CD4-positive, alpha-beta memory T cell (primary cell): ENCODE measurements around the gene G6PD. TPM values are rescaled to one million over a fixed set of nuclear protein-coding genes. Genes with fewer than 3 reads are reported as not detected.
"Not testable (repeated sequence)": the region's sequence is repeated elsewhere in the genome, so short reads cannot be mapped to it uniquely, and the experiment has no call there.

ENCODE experiments used
- CTCF ChIA-PET: fragments of 350-600 bp; sonication (Branson Sonifier 250); formaldehyde crosslinking; loops from one replicate; lab custom pipeline; 2021; ENCODE audit warnings: inconsistent platforms; ENCODE audit not compliant: partially characterized antibody; lab: Charles Lee
- POLR2A ChIA-PET: fragments of 350-600 bp; sonication (Branson Sonifier 250); formaldehyde crosslinking; loops from one replicate; lab custom pipeline; 2021; ENCODE audit not compliant: partially characterized antibody; lab: Charles Lee
- DNase-seq, 5 donors: peaks; one replicate each; pipeline versions ENCODE4 v3.0.0 to v3.0.0-alpha.2; 2020 to 2022; ENCODE audit warnings: mixed read lengths in 1 of 5
- H3K27ac ChIP-seq: one replicate; pipeline ENCODE4 v1.7.0; 2013; ENCODE audit warnings: low read depth, low read length
- H3K27me3 ChIP-seq: 2 replicates; pipeline ENCODE4 v1.7.0; 2013; ENCODE audit warnings: mild to moderate bottlenecking, low read length, moderate library complexity; ENCODE audit not compliant: insufficient read depth
- H3K36me3 ChIP-seq: 2 replicates; pipeline ENCODE4 v1.7.0; 2013; ENCODE audit warnings: mild to moderate bottlenecking, low read length, moderate library complexity; ENCODE audit not compliant: insufficient read depth
- H3K4me1 ChIP-seq: 2 replicates; pipeline ENCODE4 v1.7.0; 2013; ENCODE audit warnings: mild to moderate bottlenecking, low read length, moderate library complexity; ENCODE audit not compliant: insufficient read depth
- H3K4me3 ChIP-seq, 2 donors: one replicate each; pipeline ENCODE4 v1.7.0; 2013; ENCODE audit warnings: low read length in 2 of 2, mild to moderate bottlenecking in 1 of 2
- H3K9me3 ChIP-seq, 2 donors: one replicate each; pipeline ENCODE4 v1.7.0; 2013; ENCODE audit warnings: low read length in 2 of 2, control low read depth in 1 of 2; ENCODE audit not compliant: control insufficient read depth in 1 of 2
- H3K27ac Mint-ChIP-seq, 7 donors: one replicate each; pipeline ENCODE4 v1.8.0; 2020 to 2021; ENCODE audit warnings: mixed read lengths in 7 of 7, mild to moderate bottlenecking in 6 of 7, inconsistent platforms in 3 of 7, moderate library complexity in 3 of 7
- H3K27me3 Mint-ChIP-seq, 2 donors: one replicate each; pipeline ENCODE4 v1.8.0; 2020 to 2021; ENCODE audit warnings: mixed read lengths in 2 of 2
- H3K36me3 Mint-ChIP-seq, 2 donors: one replicate each; pipeline ENCODE4 v1.8.0; 2020 to 2021; ENCODE audit warnings: mixed read lengths in 2 of 2, inconsistent platforms in 1 of 2, mild to moderate bottlenecking in 1 of 2
- H3K4me1 Mint-ChIP-seq, 4 donors: one replicate each; pipeline ENCODE4 v1.8.0; 2020 to 2021; ENCODE audit warnings: mixed read lengths in 4 of 4, mild to moderate bottlenecking in 1 of 4
- H3K4me3 Mint-ChIP-seq, 8 donors: one replicate each; pipeline ENCODE4 v1.8.0; 2020 to 2021; ENCODE audit warnings: mixed read lengths in 8 of 8, mild to moderate bottlenecking in 7 of 8, moderate library complexity in 6 of 8, inconsistent platforms in 3 of 8
- H3K9me3 Mint-ChIP-seq, 8 donors: one replicate each; pipeline ENCODE4 v1.8.0; 2020 to 2021; ENCODE audit warnings: mixed read lengths in 8 of 8, mild to moderate bottlenecking in 5 of 8, inconsistent platforms in 3 of 8, moderate library complexity in 1 of 8
- intact Hi-C: fragments of 100-400 bp; cut with micrococcal nuclease; formaldehyde crosslinking; loops from one replicate; pipeline ENCODE4 v1.15.1; 2023
- polyA plus RNA-seq, 2 donors: library from polyadenylated mRNA; unstranded; fragments of 300-500 nt; fragmentation: Illumina TruSeq; gene quantifications; one replicate each; pipeline ENCODE4 v1.2.3, GENCODE V29; 2021
- total RNA-seq, 2 experiments: library from RNA; stranded (reverse); gene quantifications; one replicate each; pipeline ENCODE4 v1.2.3, GENCODE V29; 2021

G6PD gene
- total and polyA plus RNA-seq, 4 experiments from 2014 or later: 1.7 to 46.0 (median 24.6) TPM

- H3K4me1 ChIP-seq, H3K36me3 ChIP-seq, H3K4me1 Mint-ChIP-seq, H3K9me3 ChIP-seq, H3K4me3 Mint-ChIP-seq, H3K27ac ChIP-seq, H3K27me3 Mint-ChIP-seq, H3K27me3 ChIP-seq, intact Hi-C loops, H3K27ac Mint-ChIP-seq, H3K36me3 Mint-ChIP-seq, CTCF ChIA-PET, H3K9me3 Mint-ChIP-seq, DNase-seq, POLR2A ChIA-PET, H3K4me3 ChIP-seq: not testable (repeated sequence)
Observed at GRCh38 chrX:154582994-154583393, 36.3 kb upstream of the G6PD start.

DNA sequence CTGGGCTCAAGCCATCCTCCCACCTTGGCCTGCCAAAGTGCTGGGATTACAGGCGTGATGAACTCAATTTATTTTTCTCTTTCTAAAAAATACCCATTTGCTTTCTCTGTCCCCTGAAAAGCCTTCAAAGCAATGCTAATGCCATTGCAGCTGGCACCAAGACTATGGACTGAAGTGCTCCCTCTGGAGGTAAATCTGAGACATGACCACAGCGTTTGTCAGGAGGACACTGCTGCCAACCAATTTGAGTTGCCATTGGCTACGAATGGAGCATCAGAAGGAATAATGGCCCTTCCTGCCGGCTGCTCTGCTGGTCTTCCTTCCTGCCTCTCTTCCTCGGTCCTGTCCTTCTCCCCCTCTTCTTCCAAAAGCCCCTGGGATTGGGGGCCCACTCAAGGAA lies 28.4 kb upstream of the G6PD start:
- H3K4me3 Mint-ChIP-seq, intact Hi-C loops, POLR2A ChIA-PET, H3K9me3 Mint-ChIP-seq, H3K27ac Mint-ChIP-seq, H3K36me3 ChIP-seq, H3K4me3 ChIP-seq, DNase-seq, H3K4me1 ChIP-seq, H3K27ac ChIP-seq, CTCF ChIA-PET, H3K27me3 ChIP-seq, H3K9me3 ChIP-seq, H3K36me3 Mint-ChIP-seq, H3K27me3 Mint-ChIP-seq, H3K4me1 Mint-ChIP-seq: not testable (repeated sequence)

GRCh38 chrX:154573061-154573460 lies 26.4 kb upstream of the G6PD start:
- H3K9me3 ChIP-seq, H3K4me3 ChIP-seq, H3K4me1 Mint-ChIP-seq, H3K27me3 Mint-ChIP-seq, H3K27me3 ChIP-seq, H3K27ac Mint-ChIP-seq, CTCF ChIA-PET, H3K4me1 ChIP-seq, DNase-seq, H3K36me3 ChIP-seq, H3K36me3 Mint-ChIP-seq, H3K27ac ChIP-seq, POLR2A ChIA-PET, H3K9me3 Mint-ChIP-seq, H3K4me3 Mint-ChIP-seq, intact Hi-C loops: not testable (repeated sequence)

GRCh38 chrX:154570361-154570760 lies 23.7 kb upstream of the G6PD start:
- intact Hi-C loops, DNase-seq, H3K9me3 ChIP-seq, H3K4me3 ChIP-seq, H3K27ac Mint-ChIP-seq, H3K27me3 Mint-ChIP-seq, H3K4me1 Mint-ChIP-seq, H3K27me3 ChIP-seq, H3K4me3 Mint-ChIP-seq, H3K4me1 ChIP-seq, CTCF ChIA-PET, H3K9me3 Mint-ChIP-seq, H3K36me3 ChIP-seq, H3K27ac ChIP-seq, POLR2A ChIA-PET, H3K36me3 Mint-ChIP-seq: not testable (repeated sequence)

- DNase-seq, POLR2A ChIA-PET, intact Hi-C loops: not testable (repeated sequence)
Observed at GRCh38 chrX:154562295-154562694, 15.6 kb upstream of the G6PD start.

DNA sequence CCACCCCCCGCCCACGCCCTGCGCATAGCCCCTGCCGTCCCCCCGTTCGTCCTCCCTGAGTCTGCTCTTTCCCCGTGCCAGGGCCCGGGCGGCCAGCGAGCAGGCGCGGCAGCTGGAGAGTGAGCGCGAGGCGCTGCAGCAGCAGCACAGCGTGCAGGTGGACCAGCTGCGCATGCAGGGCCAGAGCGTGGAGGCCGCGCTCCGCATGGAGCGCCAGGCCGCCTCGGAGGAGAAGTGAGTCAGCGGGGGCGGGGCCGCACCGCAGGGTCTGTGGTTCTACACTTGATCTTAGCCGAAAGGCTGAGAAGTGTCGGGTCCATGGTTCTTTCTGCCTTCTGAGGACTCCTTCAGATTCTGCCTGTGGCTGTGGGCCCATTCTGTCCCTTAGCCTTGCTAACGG lies 13.7 kb upstream of the G6PD start:
- DNase-seq, H3K27me3 Mint-ChIP-seq, H3K27ac ChIP-seq, H3K27ac Mint-ChIP-seq, H3K36me3 Mint-ChIP-seq, H3K36me3 ChIP-seq, H3K4me1 ChIP-seq, POLR2A ChIA-PET, H3K4me3 ChIP-seq, H3K4me1 Mint-ChIP-seq, H3K27me3 ChIP-seq, intact Hi-C loops, H3K4me3 Mint-ChIP-seq, H3K9me3 Mint-ChIP-seq, CTCF ChIA-PET, H3K9me3 ChIP-seq: not testable (repeated sequence)

More at GRCh38 chrX:154562295-154562694, 15.6 kb upstream of the G6PD start:
- H3K27ac Mint-ChIP-seq, H3K9me3 Mint-ChIP-seq, CTCF ChIA-PET, H3K9me3 ChIP-seq, H3K4me1 Mint-ChIP-seq, H3K36me3 ChIP-seq, H3K27me3 ChIP-seq, H3K4me1 ChIP-seq, H3K27me3 Mint-ChIP-seq, H3K36me3 Mint-ChIP-seq, H3K27ac ChIP-seq, H3K4me3 ChIP-seq, H3K4me3 Mint-ChIP-seq: not testable (repeated sequence)

DNA sequence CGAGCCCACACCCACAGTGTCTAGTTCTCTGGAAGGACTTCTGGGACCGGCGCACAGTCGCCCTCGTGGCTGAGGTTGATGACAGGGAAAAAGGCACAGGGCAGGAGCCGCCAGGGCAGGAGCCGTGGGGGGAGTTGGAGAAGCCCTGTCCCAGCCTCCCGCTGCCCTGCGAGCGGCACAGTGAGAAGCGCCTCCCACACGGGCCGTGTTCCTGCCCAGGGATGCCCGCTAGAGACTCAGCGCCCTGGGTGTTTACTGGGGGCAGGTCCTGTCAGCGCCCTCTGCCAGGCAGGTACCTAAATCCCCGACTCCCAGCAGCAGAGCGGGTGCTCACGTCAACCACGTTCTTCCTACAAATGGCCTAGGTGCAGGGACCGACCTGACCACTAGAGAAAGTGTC lies 12.2 kb upstream of the G6PD start:
- H3K4me1 ChIP-seq, H3K4me3 Mint-ChIP-seq, H3K27me3 Mint-ChIP-seq, H3K27me3 ChIP-seq, H3K27ac ChIP-seq, POLR2A ChIA-PET, H3K27ac Mint-ChIP-seq, CTCF ChIA-PET, H3K36me3 Mint-ChIP-seq, H3K36me3 ChIP-seq, intact Hi-C loops, DNase-seq, H3K9me3 Mint-ChIP-seq, H3K4me3 ChIP-seq, H3K9me3 ChIP-seq: not testable (repeated sequence)
- H3K4me1 Mint-ChIP-seq: peaks cover 0 to 12% (median 3%) of the 10 kb centered on the region in 4 donors

- H3K4me3 ChIP-seq, H3K27me3 Mint-ChIP-seq, DNase-seq, intact Hi-C loops, H3K4me3 Mint-ChIP-seq, H3K36me3 ChIP-seq, H3K36me3 Mint-ChIP-seq, POLR2A ChIA-PET, H3K27ac ChIP-seq, CTCF ChIA-PET, H3K27me3 ChIP-seq, H3K9me3 Mint-ChIP-seq, H3K9me3 ChIP-seq, H3K27ac Mint-ChIP-seq, H3K4me1 ChIP-seq: not testable (repeated sequence)
- H3K4me1 Mint-ChIP-seq: peaks cover 0 to 15% (median 3%) of the 10 kb centered on the region in 4 donors
Observed at GRCh38 chrX:154558060-154558690, 11.5 kb upstream of the G6PD start.
